HepG2 (cell line): ENCODE data around the gene CETN2. TPM values are rescaled to one million over a fixed set of nuclear protein-coding genes. Genes with fewer than 3 reads are reported as not detected.

Source experiments
- ATAC-seq: fragments of 200-7000 bp; cut with Tn5 transposase; 3 replicates; pipeline ENCODE4 v1.9.1; 2020; ENCODE audit warnings: mild to moderate bottlenecking, moderate library complexity
- BruUV-seq: library from RNA; stranded (reverse); fragments of 400-500 nt; replicated peaks from 2 replicates; lab custom pipeline; 2021; lab: Mats Ljungman, UMichigan
- CTCF ChIA-PET: fragments of 300-600 bp; formaldehyde crosslinking; extraction: SDS; loops from one replicate; lab custom pipeline; 2021; ENCODE audit warnings: low total read pairs, inconsistent platforms, low intra/inter-chr PET ratio; lab: Yijun Ruan, JAX
- POLR2A ChIA-PET: fragments of 350-600 bp; sonication (Branson Sonifier 250); formaldehyde crosslinking; loops from one replicate; lab custom pipeline; 2020; ENCODE audit warnings: antibody characterized with exemption, inconsistent platforms; lab: Yijun Ruan, JAX
- DNase-seq: peaks from one replicate; pipeline ENCODE4 v3.0.0-alpha.2; 2015; ENCODE audit warnings: low spot score
- FAIRE-seq: peaks from 3 replicates; lab custom pipeline; 2011; peaks lifted over from hg19 to GRCh38; lab: Jason Lieb, UNC
- H2AFZ ChIP-seq: one replicate; pipeline ENCODE4 v1.6.1; 2011; ENCODE audit warnings: low read length, inconsistent platforms
- H3K27ac ChIP-seq: fragments of 300-600 bp; 3 replicates; pipeline ENCODE4 v1.8.0; 2011; ENCODE audit warnings: mixed run types, mild to moderate bottlenecking, mixed read lengths, low read length, inconsistent platforms; ENCODE audit not compliant: insufficient read depth; ENCODE audit errors: extremely low read length
- H3K27me3 ChIP-seq, 2 experiments: fragments of 200-600 bp in 1 of 2; 2 replicates in 1 of 2; 3 replicates in 1 of 2; pipeline versions ENCODE4 v1.6.0 to v1.8.0; 2011; ENCODE audit warnings: low read length in 2 of 2, mild to moderate bottlenecking in 2 of 2, moderate library complexity in 2 of 2, inconsistent platforms in 1 of 2; ENCODE audit not compliant: insufficient read depth in 2 of 2, control insufficient read depth in 1 of 2
- H3K36me3 ChIP-seq, 2 experiments: fragments of 200-600 bp in 1 of 2; replicated peaks in 1 of 2; 2 replicates in 1 of 2; 3 replicates in 1 of 2; pipeline versions ENCODE4 v1.5.1 to v1.8.0; 2011; ENCODE audit warnings: low read length in 2 of 2, inconsistent platforms in 1 of 2; ENCODE audit not compliant: insufficient read depth in 2 of 2, control insufficient read depth in 1 of 2
- H3K4me1 ChIP-seq: 2 replicates; pipeline ENCODE4 v1.5.1; 2012; ENCODE audit warnings: low read length, inconsistent platforms; ENCODE audit not compliant: insufficient read depth
- H3K4me2 ChIP-seq: 2 replicates; pipeline ENCODE4 v1.6.0; 2011; ENCODE audit warnings: low read depth, low read length, inconsistent platforms
- H3K4me3 ChIP-seq, 3 experiments: fragments of 200-600 bp in 1 of 3; sonication (generic), shearing (Covaris generic) in 1 of 3; replicated peaks in 1 of 3; 2 replicates each; pipeline ENCODE4 v1.5.1; 2011 to 2016; ENCODE audit warnings: low read length in 3 of 3, inconsistent platforms in 2 of 3, low read depth in 2 of 3, mild to moderate bottlenecking in 2 of 3, control low read depth in 1 of 3, mixed read lengths in 1 of 3; ENCODE audit not compliant: insufficient read depth in 1 of 3
- H3K79me2 ChIP-seq: one replicate; pipeline ENCODE4 v1.6.1; 2011; ENCODE audit warnings: low read length, inconsistent platforms; ENCODE audit not compliant: insufficient read depth
- H3K9ac ChIP-seq: 2 replicates; pipeline ENCODE4 v1.6.0; 2011; ENCODE audit warnings: mild to moderate bottlenecking, low read depth, low read length, inconsistent platforms; ENCODE audit not compliant: insufficient read depth
- H3K9me3 ChIP-seq: 2 replicates; pipeline ENCODE4 v1.5.1; 2012; ENCODE audit warnings: mild to moderate bottlenecking, low read length
- H4K20me1 ChIP-seq: 2 replicates; pipeline ENCODE4 v1.6.0; 2011; ENCODE audit warnings: inconsistent platforms, mild to moderate bottlenecking, low read length, moderate library complexity; ENCODE audit not compliant: insufficient read depth
- ATF7 ChIP-seq, 2 experiments: fragments of 450-650 bp in 1 of 2; sonication (generic) in 1 of 2; formaldehyde crosslinking in 1 of 2; IDR thresholded peaks; 2 replicates each; pipeline versions ENCODE4 v1.4.0 to v1.6.1; 2016 to 2020; ENCODE audit warnings: antibody characterized with exemption in 1 of 2, mild to moderate bottlenecking in 1 of 2, missing genetic modification reagents in 1 of 2
- CHD4 ChIP-seq: fragments of 200-600 bp; sonication (generic); IDR thresholded peaks from 2 replicates; pipeline ENCODE4 v1.7.0; 2017; ENCODE audit warnings: mild to moderate bottlenecking, low read length, borderline replicate concordance
- HCFC1 ChIP-seq: fragments of 150-350 bp; IDR thresholded peaks from 2 replicates; pipeline ENCODE4 v1.6.1; 2014; ENCODE audit warnings: low read depth, low read length
- MAFK ChIP-seq, 2 experiments: IDR thresholded peaks in 1 of 2; conservative IDR thresholded peaks in 1 of 2; 2 replicates each; pipeline ENCODE4 v1.6.1; 2011; ENCODE audit warnings: improper control_type of control experiment in 2 of 2, low read length in 2 of 2
- NBN ChIP-seq: fragments of 450-650 bp; conservative IDR thresholded peaks from 2 replicates; pipeline ENCODE4 v1.6.1; 2017
- NFRKB ChIP-seq: fragments of 450-650 bp; IDR thresholded peaks from 2 replicates; pipeline ENCODE4 v1.6.1; 2017
- SETDB1 ChIP-seq: sonication (generic); formaldehyde crosslinking; IDR thresholded peaks from 2 replicates; pipeline ENCODE4 v1.5.1; 2020; ENCODE audit warnings: missing genetic modification reagents, mild to moderate bottlenecking, borderline replicate concordance
- SMC3 ChIP-seq: IDR thresholded peaks from 2 replicates; pipeline ENCODE4 v1.6.1; 2011; ENCODE audit warnings: low read length, improper control_type of control experiment
- TCF7L2 ChIP-seq: IDR thresholded peaks from 2 replicates; pipeline ENCODE4 v1.6.1; 2011; ENCODE audit warnings: mild to moderate bottlenecking, low read depth, low read length, moderate library complexity
- ZNF33B ChIP-seq: sonication (generic); formaldehyde crosslinking; IDR thresholded peaks from 2 replicates; pipeline ENCODE4 v1.5.1; 2020; ENCODE audit warnings: mild to moderate bottlenecking, missing genetic modification reagents
- ZNF44 ChIP-seq: sonication (generic); formaldehyde crosslinking; IDR thresholded peaks from 2 replicates; pipeline ENCODE4 v1.5.1; 2020; ENCODE audit warnings: mild to moderate bottlenecking, missing genetic modification reagents
- ZNF572 ChIP-seq: sonication (generic); formaldehyde crosslinking; IDR thresholded peaks from 2 replicates; pipeline ENCODE4 v1.5.1; 2020; ENCODE audit warnings: mild to moderate bottlenecking, missing genetic modification reagents
- ZNF629 ChIP-seq: sonication (generic); formaldehyde crosslinking; conservative IDR thresholded peaks from 2 replicates; pipeline ENCODE4 v1.5.0; 2020; ENCODE audit warnings: missing genetic modification reagents
- ZSCAN9 ChIP-seq: IDR thresholded peaks from 2 replicates; pipeline ENCODE4 v1.6.1; 2016; ENCODE audit warnings: borderline replicate concordance
- WGBS: methylation state at CpG from one replicate; pipeline ENCODE4 v1.1.6; 2017; ENCODE audit warnings: low lambda C conversion rate; 5-methylcytosine and 5-hydroxymethylcytosine counted together
- in situ Hi-C: cut with HindIII; loops from 2 replicates; pipeline ENCODE4 v1.10.0; 2017; ENCODE audit warnings: low pct_unique_long_range_greater_than_20kb; ENCODE audit not compliant: extremely low pct_ligation_motif_present
- intact Hi-C: fragments of 100-400 bp; cut with micrococcal nuclease; formaldehyde crosslinking; loops from one replicate; pipeline ENCODE4 v1.10.0; 2022; ENCODE audit not compliant: unreplicated experiment
- polyA plus RNA-seq, 8 experiments: library from polyadenylated mRNA; depleted of rRNA in 3 of 8; stranded (reverse) in 7 of 8; unstranded in 1 of 8; fragments of >200 nt; fragmentation: Illumina TruSeq in 4 of 8; extraction: Trizol in 4 of 8; gene quantifications; 2 replicates each; pipeline versions ENCODE4 v1.2.1 to v1.2.3, GENCODE V29; 2011 to 2016; ENCODE audit warnings: low read depth in 4 of 8, missing spikeins in 1 of 8, mixed read lengths in 1 of 8; ENCODE audit not compliant: insufficient read depth in 1 of 8
- total RNA-seq, 5 experiments: library from RNA; depleted of rRNA; stranded (reverse); fragments of >200 nt; fragmentation: Illumina TruSeq; extraction: Trizol; gene quantifications; 2 replicates each; pipeline ENCODE4 v1.2.3, GENCODE V29; 2016; ENCODE audit warnings: low read depth in 1 of 5
- TF ChIP-seq, protein P1 (sequence below): sonication (generic); formaldehyde crosslinking; IDR thresholded peaks from 2 replicates; pipeline ENCODE4 v1.8.1; 2022; ENCODE audit warnings: low read depth, mild to moderate bottlenecking, missing genetic modification reagents

Gene CETN2
- total and polyA plus RNA-seq, 2 of the 13 experiments (the other 11 are each of a cell fraction or from before 2014, with no cell fraction given) = 17.2 to 85.4 TPM

DNA sequence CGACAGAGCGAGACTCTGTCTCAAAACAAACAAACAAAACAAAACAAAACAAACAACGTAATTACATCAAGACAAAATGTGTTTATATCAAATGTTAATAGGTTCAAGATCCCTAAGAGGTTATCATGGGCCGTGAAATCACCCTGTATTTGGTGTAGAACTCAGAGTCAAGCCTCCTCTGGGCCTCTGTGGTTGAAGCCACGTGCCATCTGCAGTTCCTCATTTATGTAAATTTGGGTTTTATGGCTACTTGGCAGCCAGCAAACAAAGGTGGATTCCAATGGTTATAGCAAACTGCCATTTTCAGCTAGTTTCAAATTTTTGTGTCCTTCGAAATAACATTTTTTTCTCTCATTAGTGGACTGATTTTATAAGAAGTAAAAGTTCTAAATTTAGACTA is 16.7 kb upstream of the CETN2 start:
- H3K4me3 ChIP-seq = no peak overlapping the region
- no TSS peak for BruUV-seq
- H3K27me3 ChIP-seq = no peaks in the 10 kb centered on the region
- no peak for TF ChIP-seq ZSCAN9 (CRISPR knock-in tag)
- TF ChIP-seq HCFC1 = no peak
- no peak for TF ChIP-seq ZNF572 (CRISPR knock-in tag)
- no peak for TF ChIP-seq NBN
- no peak for TF ChIP-seq CHD4
- TF ChIP-seq ZNF44 (CRISPR knock-in tag) = no peak
- TF ChIP-seq TCF7L2 = no peak
- no peak for TF ChIP-seq SMC3
- no peak for TF ChIP-seq ZNF33B (CRISPR knock-in tag)
- no peak for DNase-seq
- intact Hi-C loops (no loop called here), in situ Hi-C loops (no loop called here)
- H3K9ac ChIP-seq = no peak overlapping the region
- POLR2A ChIA-PET = no interaction called here
- no peaks in the 10 kb centered on the region for H3K9me3 ChIP-seq
- no peak for FAIRE-seq
- no peak overlapping the region for H2AFZ ChIP-seq
- CTCF ChIA-PET = no interaction called here
- no peak for ATAC-seq
- peaks cover 5% of the 10 kb centered on the region; the same call in 1 of the 2 replicates for H4K20me1 ChIP-seq
- WGBS = over 99% methylated on average over 6 of the region's 6 CpGs
- H3K27ac ChIP-seq = no peak overlapping the region
- no peaks in the 10 kb centered on the region for H3K4me1 ChIP-seq
- peaks cover 29% of the 10 kb centered on the region for H3K79me2 ChIP-seq
- no peak overlapping the region for H3K4me2 ChIP-seq
- H3K36me3 ChIP-seq = peaks cover 3 to 40% of the 10 kb centered on the region in 2 experiments; a peak in 4 of 5 replicates

DNA sequence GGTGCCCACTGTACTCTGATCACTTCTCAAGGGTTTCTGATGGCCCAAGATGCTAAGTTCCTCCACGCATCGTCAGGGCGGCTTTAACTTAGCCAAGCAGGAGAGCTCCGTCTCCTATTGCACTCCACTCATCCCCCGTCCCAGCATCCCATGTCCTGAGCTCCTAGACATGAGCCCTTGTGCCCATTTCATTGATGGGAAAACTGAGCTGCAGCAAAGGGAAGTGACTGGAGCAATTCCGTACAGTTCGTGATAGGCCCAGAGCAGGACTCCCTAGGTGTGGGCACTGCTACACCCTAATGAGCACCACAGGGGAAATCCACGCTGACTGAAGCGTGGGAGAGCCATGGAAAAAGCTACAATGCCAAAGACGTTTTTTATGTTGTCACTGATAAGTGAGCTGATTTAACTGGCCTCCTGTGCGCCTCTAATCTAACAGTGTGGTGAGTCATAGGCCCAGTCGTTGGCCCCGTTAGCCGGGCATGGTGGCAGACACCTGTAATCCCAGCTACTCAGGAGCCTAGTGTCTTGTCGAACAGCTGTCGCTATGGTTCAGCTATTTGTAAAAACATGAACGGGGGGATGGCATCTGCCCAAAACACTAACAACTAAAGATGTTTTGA is 15.2 kb upstream of the CETN2 start:
- POLR2A ChIA-PET = no interaction called here
- TF ChIP-seq, protein P1, sequence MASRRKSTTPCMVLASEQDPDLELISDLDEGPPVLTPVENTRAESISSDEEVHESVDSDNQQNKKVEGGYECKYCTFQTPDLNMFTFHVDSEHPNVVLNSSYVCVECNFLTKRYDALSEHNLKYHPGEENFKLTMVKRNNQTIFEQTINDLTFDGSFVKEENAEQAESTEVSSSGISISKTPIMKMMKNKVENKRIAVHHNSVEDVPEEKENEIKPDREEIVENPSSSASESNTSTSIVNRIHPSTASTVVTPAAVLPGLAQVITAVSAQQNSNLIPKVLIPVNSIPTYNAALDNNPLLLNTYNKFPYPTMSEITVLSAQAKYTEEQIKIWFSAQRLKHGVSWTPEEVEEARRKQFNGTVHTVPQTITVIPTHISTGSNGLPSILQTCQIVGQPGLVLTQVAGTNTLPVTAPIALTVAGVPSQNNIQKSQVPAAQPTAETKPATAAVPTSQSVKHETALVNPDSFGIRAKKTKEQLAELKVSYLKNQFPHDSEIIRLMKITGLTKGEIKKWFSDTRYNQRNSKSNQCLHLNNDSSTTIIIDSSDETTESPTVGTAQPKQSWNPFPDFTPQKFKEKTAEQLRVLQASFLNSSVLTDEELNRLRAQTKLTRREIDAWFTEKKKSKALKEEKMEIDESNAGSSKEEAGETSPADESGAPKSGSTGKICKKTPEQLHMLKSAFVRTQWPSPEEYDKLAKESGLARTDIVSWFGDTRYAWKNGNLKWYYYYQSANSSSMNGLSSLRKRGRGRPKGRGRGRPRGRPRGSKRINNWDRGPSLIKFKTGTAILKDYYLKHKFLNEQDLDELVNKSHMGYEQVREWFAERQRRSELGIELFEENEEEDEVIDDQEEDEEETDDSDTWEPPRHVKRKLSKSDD (CRISPR knock-in tag) = no peak
- TF ChIP-seq ZNF629 (CRISPR knock-in tag) = peak; percentile 80
- no peak for TF ChIP-seq ATF7 (IDR thresholded peaks at IDR 0.05)
- TF ChIP-seq ATF7 (CRISPR knock-in tag; IDR thresholded peaks at IDR 0.05) = no peak
- TF ChIP-seq MAFK (conservative IDR thresholded peaks at IDR 0.05 in 1 of 2, IDR thresholded peaks at IDR 0.05 in 1 of 2; ENCODE audit: low read length in 2 of 2) = no peak
- no peak for TF ChIP-seq SMC3
- TF ChIP-seq NFRKB = no peak
- no peak for TF ChIP-seq SETDB1

More for the DNA sequence above, 15.2 kb upstream of the CETN2 start:
- Histone ChIP-seq H3K9ac (no peak overlapping the region), H3K9me3 (no peaks in the 10 kb centered on the region), H3K79me2 (peaks cover 40% of the 10 kb centered on the region), H2AFZ (no peak overlapping the region), H4K20me1 (peaks cover 5% of the 10 kb centered on the region; the same call in 1 of the 2 replicates), H3K4me3 (no peak overlapping the region), H3K27me3 (no peaks in the 10 kb centered on the region), H3K36me3 (peaks cover 1 to 29% of the 10 kb centered on the region in 2 experiments; a peak in 3 of 5 replicates), H3K27ac (no peak overlapping the region), H3K4me1 (no peaks in the 10 kb centered on the region), H3K4me2 (no peak overlapping the region)
- WGBS = 98% methylated on average over 6 of the region's 17 CpGs
- ATAC-seq (no peak), DNase-seq (no peak), FAIRE-seq (no peak)
- no TSS peak for BruUV-seq
- in situ Hi-C loops (no loop called here), intact Hi-C loops (no loop called here)
- CTCF ChIA-PET = no interaction called here
